Lower lobe of right lung (tissue), 2 donors: ENCODE measurements around the gene ZNF655. TPM values are rescaled to one million over a fixed set of nuclear protein-coding genes. Genes with fewer than 3 reads are reported as not detected.

Experiments used
- ATAC-seq, 2 donors: fragments of 200-7000 bp; cut with Tn5 transposase; one replicate each; pipeline ENCODE4 v1.9.1; 2020 to 2022; ENCODE audit warnings: mild to moderate bottlenecking in 2 of 2, moderate library complexity in 2 of 2
- DNase-seq: peaks from one replicate; pipeline ENCODE4 v3.0.0-alpha.2; 2020
- H3K27ac ChIP-seq: fragments of 200-600 bp; one replicate; pipeline ENCODE4 v1.8.0; 2022
- H3K27me3 ChIP-seq: fragments of 200-600 bp; one replicate; pipeline ENCODE4 v1.8.0; 2022; ENCODE audit warnings: low read depth
- H3K36me3 ChIP-seq: fragments of 200-600 bp; one replicate; pipeline ENCODE4 v1.8.0; 2022; ENCODE audit warnings: mild to moderate bottlenecking
- H3K4me1 ChIP-seq: fragments of 200-600 bp; one replicate; pipeline ENCODE4 v1.8.0; 2022
- H3K4me3 ChIP-seq: fragments of 200-600 bp; one replicate; pipeline ENCODE4 v1.8.0; 2022; ENCODE audit warnings: mild to moderate bottlenecking
- H3K9me3 ChIP-seq: fragments of 200-600 bp; one replicate; pipeline ENCODE4 v1.8.0; 2022
- CTCF ChIP-seq: fragments of 200-600 bp; IDR thresholded peaks from one replicate; pipeline ENCODE4 v1.8.0; 2022; ENCODE audit warnings: antibody characterized with exemption, mild to moderate bottlenecking
- intact Hi-C: fragments of 100-400 bp; cut with DNase I; formaldehyde crosslinking; loops from one replicate; pipeline ENCODE4 v1.11.0; 2022
- total RNA-seq: library from RNA; stranded (reverse); fragmentation: NEBNext Ultra II Directional; extraction: Animal tissue kit (Norgen Biotek cat#: 25700); gene quantifications from one replicate; pipeline ENCODE4 v1.2.1, GENCODE V29; 2021
- donor health status: DM: no; HTN: yes; CAD: no; lungs with severe emphysema.

ZNF655 gene
- total RNA-seq, 1 donor from 2014 or later, result 71.6 TPM

- Histone ChIP-seq H3K36me3 (peaks cover 29% of the 10 kb centered on the region), H3K9me3 (no peaks in the 10 kb centered on the region), H3K27ac (no peak overlapping the region), H3K4me1 (peaks cover 33% of the 10 kb centered on the region), H3K4me3 (no peak overlapping the region), H3K27me3 (no peaks in the 10 kb centered on the region)
- intact Hi-C loops, result no loop called here
- TF ChIP-seq CTCF, result no peak
- DNase-seq, result no peak
- no peak for ATAC-seq
Observed at GRCh38 chr7:99553039-99553438, 5.4 kb upstream of the ZNF655 start.

- Histone ChIP-seq H3K36me3 (peaks cover 24% of the 10 kb centered on the region), H3K4me3 (no peak overlapping the region), H3K4me1 (peaks cover 41% of the 10 kb centered on the region), H3K9me3 (no peaks in the 10 kb centered on the region), H3K27ac (no peak overlapping the region), H3K27me3 (no peaks in the 10 kb centered on the region)
- intact Hi-C loops, result no loop called here
- TF ChIP-seq CTCF, result no peak
- no peak for ATAC-seq
- no peak for DNase-seq
Observed at GRCh38 chr7:99554939-99555338, 3.5 kb upstream of the ZNF655 start.

- H3K27ac ChIP-seq, result peak overlapping the region; percentile 99
- H3K36me3 ChIP-seq, result peaks cover 42% of the 10 kb centered on the region
- H3K27me3 ChIP-seq, result no peaks in the 10 kb centered on the region
- ATAC-seq, result no peak
- no peak for DNase-seq
- intact Hi-C loops, result no loop called here
- H3K4me1 ChIP-seq, result peaks cover 41% of the 10 kb centered on the region
- peak overlapping the region; percentile 92 for H3K4me3 ChIP-seq
- H3K9me3 ChIP-seq, result no peaks in the 10 kb centered on the region
- TF ChIP-seq CTCF, result no peak
Observed at GRCh38 chr7:99557196-99557607, 1.2 kb upstream of the ZNF655 start.

- Histone ChIP-seq H3K36me3 (peaks cover 50% of the 10 kb centered on the region), H3K9me3 (no peaks in the 10 kb centered on the region), H3K27me3 (no peaks in the 10 kb centered on the region), H3K4me3 (peak overlapping the region; percentile 92), H3K27ac (peak overlapping the region; percentile 99), H3K4me1 (peaks cover 40% of the 10 kb centered on the region)
- TF ChIP-seq CTCF, result no peak
- intact Hi-C loops, result no loop called here
- DNase-seq (no peak), ATAC-seq (peak; percentile 76 to 81)
Observed at GRCh38 chr7:99557940-99558305, 519 bp upstream of the ZNF655 start.

GRCh38 chr7:99559175-99559915 is 903 bp downstream of the ZNF655 start:
- Histone ChIP-seq H3K9me3 (no peaks in the 10 kb centered on the region), H3K4me1 (peaks cover 44% of the 10 kb centered on the region), H3K36me3 (peaks cover 59% of the 10 kb centered on the region), H3K27ac (peak overlapping the region; percentile 99), H3K4me3 (peak overlapping the region; percentile 92), H3K27me3 (no peaks in the 10 kb centered on the region)
- intact Hi-C loops, result no loop called here
- DNase-seq (no peak), ATAC-seq (no peak)
- no peak for TF ChIP-seq CTCF
